ENCODE data around the gene RASAL1.
A peak's percentile ranks its signal among the peaks of the same experiment; 100 is the strongest.

Gene RASAL1

GRCh38 chr12:113157218-113157859 lies 21.8 kb upstream of the RASAL1 start:
- TF ChIP-seq, protein P1, sequence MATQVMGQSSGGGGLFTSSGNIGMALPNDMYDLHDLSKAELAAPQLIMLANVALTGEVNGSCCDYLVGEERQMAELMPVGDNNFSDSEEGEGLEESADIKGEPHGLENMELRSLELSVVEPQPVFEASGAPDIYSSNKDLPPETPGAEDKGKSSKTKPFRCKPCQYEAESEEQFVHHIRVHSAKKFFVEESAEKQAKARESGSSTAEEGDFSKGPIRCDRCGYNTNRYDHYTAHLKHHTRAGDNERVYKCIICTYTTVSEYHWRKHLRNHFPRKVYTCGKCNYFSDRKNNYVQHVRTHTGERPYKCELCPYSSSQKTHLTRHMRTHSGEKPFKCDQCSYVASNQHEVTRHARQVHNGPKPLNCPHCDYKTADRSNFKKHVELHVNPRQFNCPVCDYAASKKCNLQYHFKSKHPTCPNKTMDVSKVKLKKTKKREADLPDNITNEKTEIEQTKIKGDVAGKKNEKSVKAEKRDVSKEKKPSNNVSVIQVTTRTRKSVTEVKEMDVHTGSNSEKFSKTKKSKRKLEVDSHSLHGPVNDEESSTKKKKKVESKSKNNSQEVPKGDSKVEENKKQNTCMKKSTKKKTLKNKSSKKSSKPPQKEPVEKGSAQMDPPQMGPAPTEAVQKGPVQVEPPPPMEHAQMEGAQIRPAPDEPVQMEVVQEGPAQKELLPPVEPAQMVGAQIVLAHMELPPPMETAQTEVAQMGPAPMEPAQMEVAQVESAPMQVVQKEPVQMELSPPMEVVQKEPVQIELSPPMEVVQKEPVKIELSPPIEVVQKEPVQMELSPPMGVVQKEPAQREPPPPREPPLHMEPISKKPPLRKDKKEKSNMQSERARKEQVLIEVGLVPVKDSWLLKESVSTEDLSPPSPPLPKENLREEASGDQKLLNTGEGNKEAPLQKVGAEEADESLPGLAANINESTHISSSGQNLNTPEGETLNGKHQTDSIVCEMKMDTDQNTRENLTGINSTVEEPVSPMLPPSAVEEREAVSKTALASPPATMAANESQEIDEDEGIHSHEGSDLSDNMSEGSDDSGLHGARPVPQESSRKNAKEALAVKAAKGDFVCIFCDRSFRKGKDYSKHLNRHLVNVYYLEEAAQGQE (IDR thresholded peaks at IDR 0.05; ENCODE audit: low read depth) = no peak
- TF ChIP-seq MAX (IDR thresholded peaks at IDR 0.05) (no peak), TAF1 (IDR thresholded peaks at IDR 0.05; ENCODE audit: low read depth) (no peak), CEBPB (IDR thresholded peaks at IDR 0.05) (no peak), USF1 (IDR thresholded peaks at IDR 0.05) (no peak), TCF12 (IDR thresholded peaks at IDR 0.05; ENCODE audit: low read depth) (no peak), NFIC (IDR thresholded peaks at IDR 0.05) (no peak), EGR1 (IDR thresholded peaks at IDR 0.05) (no peak), CREB1 (IDR thresholded peaks at IDR 0.05; ENCODE audit: low read depth) (no peak), EP300 (IDR thresholded peaks at IDR 0.05; ENCODE audit: borderline replicate concordance) (no peak), RAD21 (IDR thresholded peaks at IDR 0.05; ENCODE audit: low read depth) (no peak), FOXM1 (IDR thresholded peaks at IDR 0.05; ENCODE audit: borderline replicate concordance, low read depth) (no peak)

DNA sequence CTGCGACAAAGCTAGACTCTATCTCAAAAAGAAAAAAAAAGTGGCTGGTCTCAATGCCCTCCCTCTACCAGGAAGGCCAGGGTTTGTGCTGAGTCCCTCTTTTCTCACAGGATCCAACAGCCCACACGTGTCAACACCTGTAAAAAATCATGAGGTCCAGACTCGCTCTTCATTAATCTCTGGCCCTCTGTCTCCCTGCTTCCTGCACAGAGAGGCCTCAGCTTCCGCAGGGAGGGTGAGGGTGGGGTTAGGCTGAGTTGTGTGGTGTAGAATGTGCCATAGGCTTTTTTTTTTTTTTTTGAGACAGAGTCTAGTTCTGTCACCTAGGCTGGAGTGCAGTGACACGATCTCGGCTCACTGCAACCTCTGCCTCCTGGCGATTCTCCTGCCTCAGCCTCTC lies 20.1 kb upstream of the RASAL1 start:
- TF ChIP-seq CREB1 (IDR thresholded peaks at IDR 0.05; ENCODE audit: low read depth) = no peak
- no peak for TF ChIP-seq RAD21 (IDR thresholded peaks at IDR 0.05; ENCODE audit: low read depth)
- TF ChIP-seq TCF12 (IDR thresholded peaks at IDR 0.05; ENCODE audit: low read depth) = no peak

GRCh38 chr12:113155060-113155459 lies 19.5 kb upstream of the RASAL1 start:
- TF ChIP-seq TAF1 (IDR thresholded peaks at IDR 0.05; ENCODE audit: low read depth) = no peak
- no peak for TF ChIP-seq USF1 (IDR thresholded peaks at IDR 0.05)
- no peak for TF ChIP-seq TEAD4 (IDR thresholded peaks at IDR 0.05)
- TF ChIP-seq FOXM1 (IDR thresholded peaks at IDR 0.05; ENCODE audit: borderline replicate concordance, low read depth) = no peak
- no peak for TF ChIP-seq TCF12 (IDR thresholded peaks at IDR 0.05; ENCODE audit: low read depth)
- no peak for TF ChIP-seq RAD21 (IDR thresholded peaks at IDR 0.05; ENCODE audit: low read depth)
- no peak for TF ChIP-seq NFIC (IDR thresholded peaks at IDR 0.05)
- TF ChIP-seq EGR1 (IDR thresholded peaks at IDR 0.05) = no peak
- no peak for TF ChIP-seq CEBPB (IDR thresholded peaks at IDR 0.05)
- TF ChIP-seq ZBTB7A (IDR thresholded peaks at IDR 0.05; ENCODE audit: low read depth) = no peak
- TF ChIP-seq EP300 (IDR thresholded peaks at IDR 0.05; ENCODE audit: borderline replicate concordance) = no peak
- no peak for TF ChIP-seq MAX (IDR thresholded peaks at IDR 0.05)

GRCh38 chr12:113154351-113154973 lies 18.9 kb upstream of the RASAL1 start:
- TF ChIP-seq TEAD4 (IDR thresholded peaks at IDR 0.05) (no peak), YY1 (IDR thresholded peaks at IDR 0.05; ENCODE audit: low read depth) (no peak), NFIC (IDR thresholded peaks at IDR 0.05) (no peak), EGR1 (IDR thresholded peaks at IDR 0.05) (no peak), TCF12 (IDR thresholded peaks at IDR 0.05; ENCODE audit: low read depth) (no peak), EP300 (IDR thresholded peaks at IDR 0.05; ENCODE audit: borderline replicate concordance) (no peak), USF1 (IDR thresholded peaks at IDR 0.05) (no peak), TAF1 (IDR thresholded peaks at IDR 0.05; ENCODE audit: low read depth) (no peak), CREB1 (IDR thresholded peaks at IDR 0.05; ENCODE audit: low read depth) (no peak)
- TF ChIP-seq, protein P1 (IDR thresholded peaks at IDR 0.05; ENCODE audit: low read depth) = no peak

DNA sequence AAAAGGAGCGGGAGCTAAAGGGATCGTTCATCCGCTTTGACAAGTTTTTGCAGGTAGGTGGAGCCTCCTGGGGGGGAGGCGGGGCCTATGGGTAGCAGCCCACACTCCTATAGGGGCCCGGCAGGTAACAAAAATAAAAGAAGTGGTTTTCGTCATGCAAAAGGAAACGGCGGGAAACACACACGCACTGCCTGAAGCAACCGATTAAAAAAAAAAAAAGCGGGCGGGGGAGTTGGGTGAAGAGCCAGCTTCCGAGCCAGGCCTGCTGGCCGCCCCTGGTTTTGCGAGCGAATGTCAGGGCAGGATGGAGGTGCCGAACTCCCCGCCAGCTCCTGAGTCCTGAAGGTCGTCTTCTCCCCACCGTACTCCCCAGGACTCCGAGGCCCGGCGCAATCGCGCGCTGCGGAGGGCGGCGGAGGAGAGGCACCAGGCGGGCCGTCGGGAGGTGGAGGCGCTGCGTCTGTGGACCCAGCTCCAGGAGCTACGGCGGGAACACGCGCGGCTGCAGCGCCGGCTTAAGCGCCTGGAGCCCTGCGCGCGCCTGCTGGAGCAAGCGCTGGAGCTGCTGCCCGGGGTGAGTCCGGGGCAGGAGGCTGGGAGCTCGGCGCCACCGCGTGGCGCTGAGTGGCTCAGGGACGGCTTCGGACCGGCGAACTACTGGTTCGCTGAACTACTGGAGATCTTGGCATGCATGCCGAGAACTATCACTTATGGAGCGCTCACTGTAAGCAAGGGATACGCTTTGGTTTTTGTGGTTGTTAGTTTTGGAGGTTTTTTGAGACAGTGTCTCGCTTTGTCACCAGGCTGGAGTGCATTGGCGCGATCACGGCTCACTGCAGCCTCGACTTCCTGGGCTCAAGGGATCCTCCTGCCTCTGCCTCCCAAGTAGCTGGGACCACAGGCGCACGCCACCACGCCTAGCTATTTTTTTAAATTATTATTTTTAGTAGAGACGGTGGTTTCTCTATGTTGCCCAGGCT lies 17.6 kb upstream of the RASAL1 start:
- TF ChIP-seq MAX (IDR thresholded peaks at IDR 0.05) = peak; percentile 90
- no peak for TF ChIP-seq FOXM1 (IDR thresholded peaks at IDR 0.05; ENCODE audit: borderline replicate concordance, low read depth)
- peak; percentile 15; the same call in 1 of the 2 replicates for TF ChIP-seq TAF1 (IDR thresholded peaks at IDR 0.05; ENCODE audit: low read depth)
- TF ChIP-seq TCF12 (IDR thresholded peaks at IDR 0.05; ENCODE audit: low read depth) = 0 out of 2 replicates have a peak, but pooled peaks have one; percentile 46
- no peak for TF ChIP-seq USF1 (IDR thresholded peaks at IDR 0.05)
- peak; percentile 33; the same call in 1 of the 2 replicates for TF ChIP-seq ZBTB7A (IDR thresholded peaks at IDR 0.05; ENCODE audit: low read depth)
- peak; percentile 83 for TF ChIP-seq RAD21 (IDR thresholded peaks at IDR 0.05; ENCODE audit: low read depth)
- no peak for TF ChIP-seq CREB1 (IDR thresholded peaks at IDR 0.05; ENCODE audit: low read depth)

All from Ishikawa (cell line).